CD1c-positive myeloid dendritic cell (primary cell): ENCODE data around the gene KDM5D.

Experiments used
- DNase-seq: peaks from one replicate; pipeline ENCODE4 v3.0.0-alpha.2; 2016; ENCODE audit errors: extremely low spot score

KDM5D gene

DNA sequence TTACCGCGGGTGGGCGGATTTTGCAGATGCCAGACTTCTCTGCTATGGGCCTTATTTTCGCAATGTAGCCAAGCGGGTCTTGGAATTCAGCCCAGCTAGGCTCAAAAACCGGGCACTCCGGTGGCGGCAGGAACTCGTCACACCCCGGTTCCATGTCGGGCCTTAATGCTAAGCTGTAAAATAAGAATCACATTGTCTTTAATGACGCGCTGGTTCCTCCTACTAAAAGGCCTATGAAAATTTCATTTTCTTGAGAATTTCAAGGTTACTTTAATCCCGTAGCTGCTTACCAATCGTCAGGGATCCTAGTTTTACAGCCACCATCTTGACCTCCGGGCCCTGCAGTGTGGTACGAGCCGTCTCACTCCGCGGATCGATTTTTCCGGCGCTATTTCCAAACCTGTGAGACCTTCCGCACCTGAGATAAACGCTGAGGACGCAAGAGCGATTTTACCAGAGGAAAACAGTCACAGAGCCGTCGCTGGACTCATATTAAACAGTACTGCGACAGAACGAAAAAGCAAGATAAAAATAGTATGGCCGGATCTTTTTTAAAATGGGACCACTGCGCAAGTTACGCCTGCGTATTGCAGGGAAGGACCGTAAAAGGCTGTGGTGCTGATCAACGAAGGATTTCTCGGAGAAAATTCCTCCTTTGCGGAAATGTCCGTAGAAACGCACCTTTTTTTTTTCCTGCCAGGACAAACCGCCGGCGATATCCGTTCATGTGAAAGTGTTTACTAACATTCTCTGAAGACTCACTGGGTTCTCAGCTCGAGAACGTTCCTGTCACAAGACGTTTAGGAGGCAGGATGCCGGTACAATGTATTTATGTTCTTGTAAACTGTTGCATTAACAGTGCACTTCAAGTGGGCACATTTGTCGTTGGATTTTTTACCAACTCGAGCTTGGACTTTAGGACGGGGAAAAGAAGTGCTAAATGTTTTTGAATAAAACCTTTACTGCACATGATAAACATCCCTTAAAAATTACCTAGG lies at the start of gene KDM5D:
KDM5D (minus strand) TSS at position 346 of the 998 bp plus-strand sequence; CDS start at position 154, 192 bp downstream.
- peak; percentile 59 for DNase-seq

DNA sequence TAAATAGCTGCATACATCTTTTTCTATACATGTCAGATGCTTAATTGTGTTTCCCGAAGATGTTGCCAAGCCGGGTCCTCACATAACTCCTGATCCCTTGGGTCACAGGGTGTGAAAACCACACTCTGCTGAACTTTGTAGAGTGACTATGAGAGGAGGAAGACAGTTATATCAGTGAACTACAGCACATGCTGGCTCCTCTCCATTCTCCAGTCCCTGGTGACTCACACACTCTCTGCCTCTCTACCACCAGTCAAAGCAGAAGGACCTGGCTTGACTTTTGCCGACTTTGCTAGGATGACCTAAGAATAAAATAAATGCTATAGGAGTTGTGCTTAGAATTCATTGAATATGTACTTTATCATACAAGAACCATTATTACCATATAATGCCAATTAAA lies 23.8 kb upstream of the KDM5D start:
- DNase-seq = no peak

GRCh38 chrY:19743331-19743730 lies 1.2 kb downstream of the KDM5D start:
- no peak for DNase-seq

DNA sequence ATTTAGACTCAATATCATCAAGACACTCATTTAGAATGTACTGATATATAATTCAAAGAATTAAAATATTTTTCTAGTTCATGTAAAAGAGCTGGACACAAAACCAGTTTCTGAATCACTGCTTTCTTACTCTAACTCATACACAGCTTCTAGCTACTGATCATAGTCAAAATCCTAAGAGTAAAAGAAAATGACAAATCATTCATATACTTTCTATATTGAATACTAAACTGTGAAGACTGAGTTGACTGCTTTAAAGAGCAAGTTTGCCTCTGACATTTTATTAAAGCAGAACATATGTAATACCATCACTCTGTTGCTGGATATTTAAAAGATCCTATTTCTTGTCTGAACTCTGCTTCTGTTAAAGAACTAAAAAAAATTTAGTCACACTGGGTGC lies 2.4 kb downstream of the KDM5D start:
- DNase-seq = no peak

DNA sequence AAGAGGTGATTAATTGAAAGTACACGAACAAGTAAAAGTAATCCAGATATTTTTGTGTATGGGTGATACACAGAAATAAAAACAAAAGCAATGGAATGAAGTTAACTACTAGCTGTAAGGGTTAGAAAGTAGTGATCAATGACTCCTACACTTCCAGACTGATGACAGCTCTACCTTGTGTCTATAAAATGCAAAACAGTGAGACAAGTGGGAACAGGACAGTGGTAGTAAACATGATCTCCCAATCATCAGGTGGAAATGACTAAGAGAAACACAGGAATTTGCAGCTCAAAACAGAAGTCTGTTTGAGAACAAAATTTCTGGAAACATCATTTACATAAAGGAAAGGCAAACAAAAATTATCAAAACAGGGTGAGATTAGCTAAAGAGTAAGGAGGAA lies 10.1 kb downstream of the KDM5D start:
- no peak for DNase-seq

DNA sequence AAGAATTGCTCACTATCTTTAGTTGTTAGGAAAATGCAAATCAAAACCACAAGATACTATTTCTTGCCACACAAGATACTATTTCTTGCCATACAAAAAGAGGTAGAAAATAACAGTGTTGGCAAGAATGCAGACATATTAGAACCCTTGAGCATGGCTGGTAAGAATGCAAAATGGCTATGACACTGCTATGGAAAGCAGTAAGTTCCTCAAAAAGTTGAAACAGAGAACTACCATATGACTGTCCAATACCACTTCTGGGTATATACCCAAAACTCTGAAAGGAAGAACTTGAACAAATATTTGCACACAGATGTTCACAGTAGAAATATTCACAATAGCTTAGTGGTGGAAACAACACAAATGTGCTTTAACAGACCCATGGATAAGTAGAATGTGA lies 26.6 kb downstream of the KDM5D start:
- no peak for DNase-seq

DNA sequence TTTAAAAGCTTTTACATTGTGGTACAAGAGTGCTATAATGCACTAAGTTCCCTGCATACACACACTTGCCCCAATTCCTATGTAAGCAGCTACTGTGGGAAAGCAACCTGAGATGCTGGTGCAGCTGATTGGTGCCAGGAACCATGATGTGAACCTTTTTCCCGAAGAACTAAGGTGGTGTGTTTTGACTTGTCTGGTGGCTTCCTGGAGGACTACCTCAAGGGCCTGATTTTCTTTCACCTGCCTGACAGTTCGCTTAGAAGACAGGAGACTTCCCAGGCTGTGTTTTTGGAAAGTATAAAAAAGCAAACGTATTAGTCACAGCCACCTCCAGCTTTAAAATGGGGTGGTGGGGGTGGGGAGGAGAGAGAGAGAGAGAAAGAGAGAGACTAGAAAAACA lies 27.4 kb downstream of the KDM5D start:
- DNase-seq = no peak

DNA sequence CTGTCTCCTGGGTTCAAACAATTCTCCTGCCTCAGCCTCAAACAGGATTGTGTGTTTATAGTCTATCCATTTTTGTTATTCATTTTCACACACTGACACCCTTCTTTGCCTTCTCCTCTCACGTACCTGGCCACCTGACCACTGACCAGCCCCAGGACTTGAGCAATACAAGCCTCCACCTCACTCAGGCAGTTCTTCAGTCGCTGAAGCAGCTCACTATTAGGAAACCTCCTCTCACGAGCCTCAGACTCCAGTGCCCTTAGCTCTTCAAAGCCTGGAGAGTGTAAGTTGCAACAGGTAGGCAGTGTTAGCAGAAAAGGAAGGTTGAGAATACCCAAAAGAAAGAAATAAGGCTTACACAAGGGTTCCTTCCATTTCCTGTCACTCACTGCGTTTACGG lies 29.3 kb downstream of the KDM5D start:
- no peak for DNase-seq

DNA sequence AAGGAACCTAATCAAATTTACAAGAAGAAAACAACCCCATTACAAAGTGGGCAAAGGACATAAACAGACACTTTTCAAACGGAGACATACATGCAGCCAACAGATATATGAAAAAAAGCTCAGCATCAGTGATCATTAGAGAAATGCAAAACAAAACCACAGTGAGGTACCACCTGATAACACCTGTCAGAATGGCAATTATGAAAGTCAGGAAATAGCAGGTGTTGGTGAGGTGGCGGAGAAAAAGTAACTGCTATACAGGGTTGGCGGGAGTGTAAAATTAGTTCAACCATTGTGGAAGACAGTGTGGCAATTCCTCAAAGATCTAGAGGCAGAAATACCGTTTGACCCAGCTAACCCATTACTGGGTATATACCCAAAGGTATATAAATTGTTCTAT lies 31.1 kb downstream of the KDM5D start:
- DNase-seq = no peak

DNA sequence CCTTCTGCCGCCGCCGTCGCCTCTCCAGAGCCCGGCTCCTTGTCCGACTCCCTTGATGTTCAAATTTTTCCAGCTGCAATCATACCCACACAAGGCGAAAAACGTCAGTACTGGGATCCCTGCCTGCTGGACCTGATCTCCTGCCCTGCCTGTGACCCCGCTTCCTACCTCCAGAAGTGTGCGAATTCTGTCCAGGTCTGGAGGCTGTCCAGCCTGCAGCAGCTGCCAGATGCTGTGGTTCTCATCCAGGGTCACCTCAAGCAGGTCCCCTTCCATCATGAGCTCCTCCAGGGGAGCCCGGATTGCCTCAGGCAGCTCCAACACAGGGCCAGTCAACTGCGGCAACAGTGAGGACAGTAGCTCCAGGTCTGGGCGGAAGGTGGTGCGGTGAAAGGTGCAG lies 38.3 kb downstream of the KDM5D start:
- DNase-seq = no peak

DNA sequence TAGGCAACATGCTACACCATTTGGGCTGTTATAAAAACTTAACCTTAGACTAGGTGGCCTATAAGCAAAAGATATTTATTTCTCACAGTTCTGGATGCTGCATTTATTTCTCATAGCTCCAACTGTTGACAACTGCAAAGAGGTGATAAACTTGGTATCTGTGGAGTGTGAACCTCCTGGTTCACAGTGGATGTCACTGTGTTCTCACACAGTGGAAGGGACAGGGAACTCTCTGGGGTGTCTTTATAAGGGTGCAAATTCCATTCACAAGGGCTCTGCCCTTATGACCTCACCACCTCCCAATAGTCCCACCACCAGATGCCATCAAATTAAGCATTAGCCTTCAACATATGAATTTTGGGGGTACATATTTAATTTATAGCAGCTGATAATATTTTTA lies 46.0 kb downstream of the KDM5D start:
- no peak for DNase-seq

- no peak for DNase-seq
Measured at GRCh38 chrY:19680821-19681220, 63.7 kb downstream of the KDM5D start.
